Measurements from ENCODE around the gene FBXO48.

Gene FBXO48

DNA sequence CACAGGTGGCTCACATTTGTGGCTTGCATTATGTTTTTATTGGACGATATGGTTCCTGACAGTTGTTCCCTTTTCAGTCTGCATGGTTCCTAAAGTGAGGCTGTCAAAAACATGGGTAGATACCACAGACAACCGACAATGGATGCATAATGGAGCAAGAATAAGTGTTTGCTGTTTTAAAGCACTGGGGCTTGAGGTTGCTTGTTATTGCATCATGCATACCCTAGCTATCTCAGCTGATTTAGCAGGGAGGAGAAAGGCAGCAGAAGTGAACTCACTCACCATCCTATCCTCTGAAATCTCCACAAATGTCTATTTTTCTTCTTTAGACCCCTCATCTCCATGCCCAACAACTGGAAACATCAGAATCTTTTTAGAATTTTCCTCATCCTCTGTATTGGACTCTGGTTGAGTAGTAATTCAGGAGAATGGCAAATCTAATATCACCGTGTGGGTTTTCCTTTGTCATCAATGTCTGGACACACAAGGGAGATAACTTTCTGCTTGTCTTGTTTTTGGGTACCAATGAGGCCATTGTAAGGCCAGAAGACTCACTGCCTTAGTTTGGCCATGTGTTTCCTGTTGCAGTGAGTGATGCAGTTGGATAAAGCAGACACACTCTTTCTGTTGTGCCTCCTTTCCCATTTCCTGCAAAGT is 46.7 kb downstream of the FBXO48 start (continued):
- TF ChIP-seq KLF16 (tag by site-specific recombination; IDR thresholded peaks at IDR 0.05) (0 out of 2 replicates have a peak, but pooled peaks have one; percentile 22), ZNF24 (tag by site-specific recombination; IDR thresholded peaks at IDR 0.05) (no peak), ZBTB17 (tag by site-specific recombination; IDR thresholded peaks at IDR 0.05) (peak; percentile 86), ZNF211 (tag by site-specific recombination; IDR thresholded peaks at IDR 0.05; ENCODE audit: low read depth) (no peak), ZNF146 (tag by site-specific recombination; IDR thresholded peaks at IDR 0.05) (no peak)
- TF ChIP-seq, protein P1, sequence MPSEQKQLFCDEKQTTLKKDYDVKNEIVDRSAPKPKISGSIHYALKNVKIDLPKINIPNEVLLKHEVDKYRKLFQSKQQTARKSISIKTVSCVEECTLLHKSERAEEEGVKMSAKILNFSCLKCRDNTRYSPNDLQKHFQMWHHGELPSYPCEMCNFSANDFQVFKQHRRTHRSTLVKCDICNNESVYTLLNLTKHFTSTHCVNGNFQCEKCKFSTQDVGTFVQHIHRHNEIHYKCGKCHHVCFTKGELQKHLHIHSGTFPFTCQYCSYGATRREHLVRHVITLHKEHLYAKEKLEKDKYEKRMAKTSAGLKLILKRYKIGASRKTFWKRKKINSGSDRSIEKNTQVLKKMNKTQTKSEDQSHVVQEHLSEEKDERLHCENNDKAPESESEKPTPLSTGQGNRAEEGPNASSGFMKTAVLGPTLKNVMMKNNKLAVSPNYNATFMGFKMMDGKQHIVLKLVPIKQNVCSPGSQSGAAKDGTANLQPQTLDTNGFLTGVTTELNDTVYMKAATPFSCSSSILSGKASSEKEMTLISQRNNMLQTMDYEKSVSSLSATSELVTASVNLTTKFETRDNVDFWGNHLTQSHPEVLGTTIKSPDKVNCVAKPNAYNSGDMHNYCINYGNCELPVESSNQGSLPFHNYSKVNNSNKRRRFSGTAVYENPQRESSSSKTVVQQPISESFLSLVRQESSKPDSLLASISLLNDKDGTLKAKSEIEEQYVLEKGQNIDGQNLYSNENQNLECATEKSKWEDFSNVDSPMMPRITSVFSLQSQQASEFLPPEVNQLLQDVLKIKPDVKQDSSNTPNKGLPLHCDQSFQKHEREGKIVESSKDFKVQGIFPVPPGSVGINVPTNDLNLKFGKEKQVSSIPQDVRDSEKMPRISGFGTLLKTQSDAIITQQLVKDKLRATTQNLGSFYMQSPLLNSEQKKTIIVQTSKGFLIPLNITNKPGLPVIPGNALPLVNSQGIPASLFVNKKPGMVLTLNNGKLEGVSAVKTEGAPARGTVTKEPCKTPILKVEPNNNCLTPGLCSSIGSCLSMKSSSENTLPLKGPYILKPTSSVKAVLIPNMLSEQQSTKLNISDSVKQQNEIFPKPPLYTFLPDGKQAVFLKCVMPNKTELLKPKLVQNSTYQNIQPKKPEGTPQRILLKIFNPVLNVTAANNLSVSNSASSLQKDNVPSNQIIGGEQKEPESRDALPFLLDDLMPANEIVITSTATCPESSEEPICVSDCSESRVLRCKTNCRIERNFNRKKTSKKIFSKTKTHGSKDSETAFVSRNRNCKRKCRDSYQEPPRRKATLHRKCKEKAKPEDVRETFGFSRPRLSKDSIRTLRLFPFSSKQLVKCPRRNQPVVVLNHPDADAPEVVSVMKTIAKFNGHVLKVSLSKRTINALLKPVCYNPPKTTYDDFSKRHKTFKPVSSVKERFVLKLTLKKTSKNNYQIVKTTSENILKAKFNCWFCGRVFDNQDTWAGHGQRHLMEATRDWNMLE (tag by site-specific recombination; conservative IDR thresholded peaks at IDR 0.05; ENCODE audit: low read depth) = peak; percentile 56

DNA sequence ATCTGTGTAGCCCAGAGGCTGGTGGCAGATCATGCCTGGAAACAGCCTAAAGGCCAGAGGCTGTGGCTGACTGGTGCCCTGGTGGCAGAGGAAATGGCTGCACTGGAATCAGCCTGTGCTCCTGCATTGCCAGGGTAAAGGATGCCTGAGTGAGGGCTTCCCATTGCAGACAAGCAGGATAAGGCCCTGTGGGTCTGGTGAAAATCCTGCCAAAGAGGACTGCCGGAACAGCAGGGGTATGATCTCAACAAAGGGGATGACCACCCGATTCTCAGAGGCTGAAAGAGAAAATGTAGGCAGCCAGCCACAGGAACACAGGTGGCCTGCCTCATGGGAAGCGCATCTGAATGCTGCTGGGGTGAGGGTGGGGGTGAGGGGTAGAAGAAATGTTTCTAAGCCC is 48.2 kb downstream of the FBXO48 start:
- H3K36me3 ChIP-seq (ENCODE audit: control insufficient read depth in 2 of 2, insufficient read depth in 1 of 2, low read length in 2 of 2) = no peaks in the 10 kb centered on the region
- H3K4me1 ChIP-seq (ENCODE audit: control insufficient read depth, insufficient read depth, low read length) = no peaks in the 10 kb centered on the region
- H3K4me3 ChIP-seq (ENCODE audit: low read depth, low read length) = no peak overlapping the region
- POLR2A ChIA-PET = interaction anchor here (0.5 kb wide), 1 partner anchor 299 kb away, joined by 3 read pairs; no protein-coding TSS in a partner anchor
- CTCF ChIA-PET = no interaction called here
- no peak overlapping the region for H3K27ac ChIP-seq (ENCODE audit: extremely low read depth, low read depth, low read length)
- H3K9me3 ChIP-seq (ENCODE audit: control insufficient read depth, insufficient read depth, low read depth, low read length) = no peaks in the 10 kb centered on the region
- TF ChIP-seq ZSCAN16 (tag by site-specific recombination; IDR thresholded peaks at IDR 0.05) (no peak), GLIS1 (tag by site-specific recombination; IDR thresholded peaks at IDR 0.05) (no peak), PRDM1 (tag by site-specific recombination; IDR thresholded peaks at IDR 0.05) (no peak), KLF10 (tag by site-specific recombination; IDR thresholded peaks at IDR 0.05) (no peak), YY2 (tag by site-specific recombination; IDR thresholded peaks at IDR 0.05) (no peak), HOXD13 (CRISPR knock-in tag; IDR thresholded peaks at IDR 0.05; ENCODE audit: borderline replicate concordance) (no peak), ZNF391 (tag by site-specific recombination; IDR thresholded peaks at IDR 0.05; ENCODE audit: borderline replicate concordance, low read depth) (no peak)
- TF ChIP-seq, protein P2, sequence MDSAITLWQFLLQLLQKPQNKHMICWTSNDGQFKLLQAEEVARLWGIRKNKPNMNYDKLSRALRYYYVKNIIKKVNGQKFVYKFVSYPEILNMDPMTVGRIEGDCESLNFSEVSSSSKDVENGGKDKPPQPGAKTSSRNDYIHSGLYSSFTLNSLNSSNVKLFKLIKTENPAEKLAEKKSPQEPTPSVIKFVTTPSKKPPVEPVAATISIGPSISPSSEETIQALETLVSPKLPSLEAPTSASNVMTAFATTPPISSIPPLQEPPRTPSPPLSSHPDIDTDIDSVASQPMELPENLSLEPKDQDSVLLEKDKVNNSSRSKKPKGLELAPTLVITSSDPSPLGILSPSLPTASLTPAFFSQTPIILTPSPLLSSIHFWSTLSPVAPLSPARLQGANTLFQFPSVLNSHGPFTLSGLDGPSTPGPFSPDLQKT (IDR thresholded peaks at IDR 0.05; ENCODE audit: borderline replicate concordance, low read depth, low read length) = no peak
- TF ChIP-seq, protein P3, sequence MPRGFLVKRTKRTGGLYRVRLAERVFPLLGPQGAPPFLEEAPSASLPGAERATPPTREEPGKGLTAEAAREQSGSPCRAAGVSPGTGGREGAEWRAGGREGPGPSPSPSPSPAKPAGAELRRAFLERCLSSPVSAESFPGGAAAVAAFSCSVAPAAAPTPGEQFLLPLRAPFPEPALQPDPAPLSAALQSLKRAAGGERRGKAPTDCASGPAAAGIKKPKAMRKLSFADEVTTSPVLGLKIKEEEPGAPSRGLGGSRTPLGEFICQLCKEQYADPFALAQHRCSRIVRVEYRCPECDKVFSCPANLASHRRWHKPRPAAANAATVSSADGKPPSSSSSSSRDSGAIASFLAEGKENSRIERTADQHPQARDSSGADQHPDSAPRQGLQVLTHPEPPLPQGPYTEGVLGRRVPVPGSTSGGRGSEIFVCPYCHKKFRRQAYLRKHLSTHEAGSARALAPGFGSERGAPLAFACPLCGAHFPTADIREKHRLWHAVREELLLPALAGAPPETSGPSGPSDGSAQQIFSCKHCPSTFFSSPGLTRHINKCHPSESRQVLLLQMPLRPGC (tag by site-specific recombination; IDR thresholded peaks at IDR 0.05) = no peak

DNA sequence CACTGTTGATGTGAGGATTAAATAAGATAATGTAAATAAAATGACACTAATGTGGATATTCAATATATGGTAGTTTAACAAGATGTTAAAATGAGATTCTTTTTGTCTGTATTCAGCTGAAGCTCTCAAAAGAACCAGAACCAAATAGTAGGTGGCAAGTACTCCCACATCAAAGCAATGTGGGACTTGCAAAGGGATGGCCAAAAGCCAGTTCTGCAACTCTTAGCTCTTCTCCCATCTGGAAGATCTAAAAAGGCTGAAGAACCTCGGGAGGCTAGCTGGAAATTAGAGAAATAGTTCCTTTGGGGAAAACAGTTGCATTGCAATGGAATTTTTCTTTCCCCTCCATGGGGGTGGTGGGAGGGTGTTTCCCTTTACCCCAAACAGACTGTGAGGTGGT is 48.7 kb downstream of the FBXO48 start:
- no peak overlapping the region for H3K27ac ChIP-seq (ENCODE audit: extremely low read depth, low read depth, low read length)

More for the DNA sequence above, 48.7 kb downstream of the FBXO48 start:
- CTCF ChIA-PET = interaction anchor here (0.9 kb wide), 1 partner anchor 60 kb away, joined by 3 read pairs; no protein-coding TSS in a partner anchor
- no peaks in the 10 kb centered on the region for H3K36me3 ChIP-seq (ENCODE audit: control insufficient read depth in 2 of 2, insufficient read depth in 1 of 2, low read length in 2 of 2)
- H3K4me1 ChIP-seq (ENCODE audit: control insufficient read depth, insufficient read depth, low read length) = no peaks in the 10 kb centered on the region
- no peak overlapping the region for H3K4me3 ChIP-seq (ENCODE audit: low read depth, low read length)
- H3K9me3 ChIP-seq (ENCODE audit: control insufficient read depth, insufficient read depth, low read depth, low read length) = no peaks in the 10 kb centered on the region
- TF ChIP-seq ZNF292 (tag by site-specific recombination; IDR thresholded peaks at IDR 0.05; ENCODE audit: borderline replicate concordance, low read depth) = no peak
- no peak for TF ChIP-seq ZNF223 (tag by site-specific recombination; IDR thresholded peaks at IDR 0.05)
- POLR2A ChIA-PET = interaction anchor here (0.5 kb wide), 1 partner anchor 298 kb away, joined by 3 read pairs; no protein-coding TSS in a partner anchor

Data from HEK293 (cell line).